ENCODE results near the gene SYNRG. TPM values are rescaled to one million over a fixed set of nuclear protein-coding genes. Genes with fewer than 3 reads are reported as not detected.

The SYNRG gene
- total RNA-seq, 1 donor from 2014 or later = 49.5 TPM

DNA sequence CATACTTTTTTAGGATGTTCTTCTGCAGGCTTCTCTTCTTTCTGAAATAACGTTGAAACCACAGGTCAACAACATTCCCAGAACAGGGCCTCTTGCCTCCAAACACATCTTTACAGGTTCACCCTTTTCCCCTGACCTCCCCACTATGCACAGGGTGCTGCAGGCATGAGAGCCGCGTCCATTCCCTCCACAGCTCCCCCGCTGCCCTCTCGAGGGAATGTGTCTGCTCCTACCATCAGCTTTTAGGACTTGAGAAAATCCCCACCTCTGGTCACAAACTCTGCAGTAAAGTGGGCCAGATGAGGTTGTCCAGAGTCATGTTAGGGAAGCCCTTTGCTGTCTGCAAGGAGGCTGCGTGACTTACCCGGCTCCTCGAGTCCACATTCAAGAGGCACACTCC is 89.0 kb downstream of the SYNRG start:
- TF ChIP-seq CTCF (IDR thresholded peaks at IDR 0.05; ENCODE audit: unreplicated experiment) = no peak
- Mint-ChIP-seq H3K27ac (ENCODE audit: unreplicated experiment) (no peak overlapping the region), H3K4me1 (ENCODE audit: unreplicated experiment) (peaks cover 8% of the 10 kb centered on the region), H3K27me3 (ENCODE audit: unreplicated experiment) (peaks cover 3% of the 10 kb centered on the region), H3K36me3 (ENCODE audit: low read depth, unreplicated experiment) (peaks cover 43% of the 10 kb centered on the region), H3K4me3 (ENCODE audit: unreplicated experiment) (no peak overlapping the region), H3K9me3 (ENCODE audit: unreplicated experiment) (no peaks in the 10 kb centered on the region)
- no peak for DNase-seq (ENCODE audit: low spot score)

GRCh38 chr17:37519251-37519985 is 89.8 kb downstream of the SYNRG start:
- peaks cover 41% of the 10 kb centered on the region for H3K36me3 Mint-ChIP-seq (ENCODE audit: low read depth, unreplicated experiment)
- no peak for DNase-seq (ENCODE audit: low spot score)
- no peaks in the 10 kb centered on the region for H3K9me3 Mint-ChIP-seq (ENCODE audit: unreplicated experiment)
- H3K27ac Mint-ChIP-seq (ENCODE audit: unreplicated experiment) = no peak overlapping the region
- no peak overlapping the region for H3K4me3 Mint-ChIP-seq (ENCODE audit: unreplicated experiment)
- peaks cover 3% of the 10 kb centered on the region for H3K27me3 Mint-ChIP-seq (ENCODE audit: unreplicated experiment)
- peaks cover 7% of the 10 kb centered on the region for H3K4me1 Mint-ChIP-seq (ENCODE audit: unreplicated experiment)
- TF ChIP-seq CTCF (IDR thresholded peaks at IDR 0.05; ENCODE audit: unreplicated experiment) = no peak

- no peak overlapping the region for H3K27ac Mint-ChIP-seq (ENCODE audit: unreplicated experiment)
- no peak for TF ChIP-seq CTCF (IDR thresholded peaks at IDR 0.05; ENCODE audit: unreplicated experiment)
- H3K4me1 Mint-ChIP-seq (ENCODE audit: unreplicated experiment) = peaks cover 4% of the 10 kb centered on the region
- H3K36me3 Mint-ChIP-seq (ENCODE audit: low read depth, unreplicated experiment) = peaks cover 40% of the 10 kb centered on the region
- H3K27me3 Mint-ChIP-seq (ENCODE audit: unreplicated experiment) = peaks cover 3% of the 10 kb centered on the region
- no peaks in the 10 kb centered on the region for H3K9me3 Mint-ChIP-seq (ENCODE audit: unreplicated experiment)
- DNase-seq (ENCODE audit: low spot score) = no peak
- H3K4me3 Mint-ChIP-seq (ENCODE audit: unreplicated experiment) = no peak overlapping the region
Measured at GRCh38 chr17:37518826-37519225, 90.4 kb downstream of the SYNRG start.

GRCh38 chr17:37517881-37518280 is 91.3 kb downstream of the SYNRG start:
- no peak for DNase-seq (ENCODE audit: low spot score)
- no peak for TF ChIP-seq CTCF (IDR thresholded peaks at IDR 0.05; ENCODE audit: unreplicated experiment)
- no peak overlapping the region for H3K4me3 Mint-ChIP-seq (ENCODE audit: unreplicated experiment)
- peaks cover 39% of the 10 kb centered on the region for H3K36me3 Mint-ChIP-seq (ENCODE audit: low read depth, unreplicated experiment)
- H3K27me3 Mint-ChIP-seq (ENCODE audit: unreplicated experiment) = peaks cover 3% of the 10 kb centered on the region
- H3K4me1 Mint-ChIP-seq (ENCODE audit: unreplicated experiment) = no peaks in the 10 kb centered on the region
- no peaks in the 10 kb centered on the region for H3K9me3 Mint-ChIP-seq (ENCODE audit: unreplicated experiment)
- H3K27ac Mint-ChIP-seq (ENCODE audit: unreplicated experiment) = no peak overlapping the region

- H3K27ac Mint-ChIP-seq (ENCODE audit: unreplicated experiment) = no peak overlapping the region
- no peak for DNase-seq (ENCODE audit: low spot score)
- no peak for TF ChIP-seq CTCF (IDR thresholded peaks at IDR 0.05; ENCODE audit: unreplicated experiment)
- peaks cover 35% of the 10 kb centered on the region for H3K36me3 Mint-ChIP-seq (ENCODE audit: low read depth, unreplicated experiment)
- H3K4me1 Mint-ChIP-seq (ENCODE audit: unreplicated experiment) = no peaks in the 10 kb centered on the region
- no peaks in the 10 kb centered on the region for H3K27me3 Mint-ChIP-seq (ENCODE audit: unreplicated experiment)
- no peak overlapping the region for H3K4me3 Mint-ChIP-seq (ENCODE audit: unreplicated experiment)
- no peaks in the 10 kb centered on the region for H3K9me3 Mint-ChIP-seq (ENCODE audit: unreplicated experiment)
Measured at GRCh38 chr17:37516127-37516571, 93.1 kb downstream of the SYNRG start.
